Liver (tissue), 9 donors: ENCODE data around the gene CLIC1. TPM values are rescaled to one million over a fixed set of nuclear protein-coding genes. Genes with fewer than 3 reads are reported as not detected.

Experiments used
- DNase-seq: peaks from one replicate; pipeline ENCODE4 v3.0.0-alpha.2; 2017; ENCODE audit warnings: low spot score
- H3K27ac ChIP-seq, 2 donors: one replicate each; pipeline ENCODE4 v1.7.0; 2013; ENCODE audit warnings: inconsistent platforms in 2 of 2, low read length in 2 of 2, control low read depth in 1 of 2, low read depth in 1 of 2, mild to moderate bottlenecking in 1 of 2
- H3K27me3 ChIP-seq, 4 donors: one replicate each; pipeline versions ENCODE4 v1.6.1 to v1.7.0; 2013; ENCODE audit warnings: low read length in 3 of 4, inconsistent platforms in 1 of 4, mild to moderate bottlenecking in 1 of 4, moderate library complexity in 1 of 4; ENCODE audit not compliant: control insufficient read depth in 4 of 4, insufficient read depth in 4 of 4
- H3K36me3 ChIP-seq, 4 donors: one replicate each; pipeline versions ENCODE4 v1.6.1 to v1.7.0; 2013; ENCODE audit warnings: low read length in 3 of 4, mild to moderate bottlenecking in 3 of 4, low read depth in 1 of 4, moderate library complexity in 1 of 4; ENCODE audit not compliant: control insufficient read depth in 4 of 4, insufficient read depth in 3 of 4
- H3K4me1 ChIP-seq, 4 donors: one replicate each; pipeline versions ENCODE4 v1.6.1 to v1.7.0; 2013; ENCODE audit warnings: low read length in 3 of 4, mild to moderate bottlenecking in 3 of 4, moderate library complexity in 1 of 4; ENCODE audit not compliant: control insufficient read depth in 4 of 4, insufficient read depth in 4 of 4
- H3K4me3 ChIP-seq, 3 donors: one replicate each; pipeline versions ENCODE4 v1.6.1 to v1.7.0; 2013; ENCODE audit warnings: low read length in 3 of 3, control low read depth in 1 of 3, low read depth in 1 of 3, mild to moderate bottlenecking in 1 of 3
- H3K9ac ChIP-seq, 2 donors: one replicate each; pipeline ENCODE4 v1.7.0; 2013; ENCODE audit warnings: low read length in 2 of 2, mild to moderate bottlenecking in 2 of 2, moderate library complexity in 2 of 2, control low read depth in 1 of 2, low read depth in 1 of 2
- H3K9me3 ChIP-seq, 4 donors: one replicate each; pipeline versions ENCODE4 v1.6.1 to v1.7.0; 2013; ENCODE audit warnings: low read length in 3 of 4; ENCODE audit not compliant: control insufficient read depth in 4 of 4
- ATF3 ChIP-seq: IDR thresholded peaks from 2 replicates; pipeline ENCODE4 v1.6.1; 2016; ENCODE audit warnings: antibody characterized with exemption
- CTCF ChIP-seq: fragments of 150-350 bp; IDR thresholded peaks from 2 replicates; pipeline ENCODE4 v1.5.1; 2017; ENCODE audit warnings: improper control_type of control experiment, low read depth, low read length; ENCODE audit not compliant: missing input control
- EGR1 ChIP-seq, 2 donors: IDR thresholded peaks; 2 replicates each; pipeline ENCODE4 v1.6.1; 2016 to 2018; ENCODE audit warnings: antibody characterized with exemption in 2 of 2, low read depth in 2 of 2
- FOXA1 ChIP-seq: IDR thresholded peaks from 2 replicates; pipeline ENCODE4 v1.6.1; 2016; ENCODE audit warnings: antibody characterized with exemption
- FOXA2 ChIP-seq: IDR thresholded peaks from 2 replicates; pipeline ENCODE4 v1.6.1; 2016; ENCODE audit warnings: antibody characterized with exemption
- GABPA ChIP-seq, 2 donors: IDR thresholded peaks in 1 of 2; conservative IDR thresholded peaks in 1 of 2; 2 replicates each; pipeline ENCODE4 v1.6.1; 2016; ENCODE audit warnings: antibody characterized with exemption in 2 of 2, mild to moderate bottlenecking in 1 of 2, moderate library complexity in 1 of 2
- HNF4A ChIP-seq, 2 donors: conservative IDR thresholded peaks; 2 replicates each; pipeline ENCODE4 v1.6.1; 2016; ENCODE audit warnings: antibody characterized with exemption in 2 of 2, mild to moderate bottlenecking in 2 of 2
- HNF4G ChIP-seq: IDR thresholded peaks from 2 replicates; pipeline ENCODE4 v1.6.1; 2016; ENCODE audit warnings: antibody characterized with exemption
- JUND ChIP-seq, 2 donors: IDR thresholded peaks; 2 replicates each; pipeline ENCODE4 v1.6.1; 2016; ENCODE audit warnings: antibody characterized with exemption in 2 of 2
- MAX ChIP-seq: IDR thresholded peaks from 2 replicates; pipeline ENCODE4 v1.6.1; 2016; ENCODE audit warnings: antibody characterized with exemption
- NR2F2 ChIP-seq: IDR thresholded peaks from 2 replicates; pipeline ENCODE4 v1.6.1; 2016; ENCODE audit warnings: antibody characterized with exemption
- RAD21 ChIP-seq, 2 donors: IDR thresholded peaks; 2 replicates each; pipeline ENCODE4 v1.6.1; 2016; ENCODE audit warnings: antibody characterized with exemption in 2 of 2, mild to moderate bottlenecking in 2 of 2
- REST ChIP-seq: IDR thresholded peaks from 2 replicates; pipeline ENCODE4 v1.6.1; 2016; ENCODE audit warnings: antibody characterized with exemption, mild to moderate bottlenecking
- RXRA ChIP-seq, 2 donors: IDR thresholded peaks; 2 replicates each; pipeline ENCODE4 v1.6.1; 2017 to 2018; ENCODE audit warnings: antibody characterized with exemption in 2 of 2, mild to moderate bottlenecking in 1 of 2
- SP1 ChIP-seq: IDR thresholded peaks from 2 replicates; pipeline ENCODE4 v1.6.1; 2018; ENCODE audit warnings: antibody characterized with exemption, mild to moderate bottlenecking
- TAF1 ChIP-seq: conservative IDR thresholded peaks from 2 replicates; pipeline ENCODE4 v1.6.1; 2016; ENCODE audit warnings: antibody characterized with exemption, mild to moderate bottlenecking
- YY1 ChIP-seq: IDR thresholded peaks from 2 replicates; pipeline ENCODE4 v1.6.1; 2016; ENCODE audit warnings: antibody characterized with exemption, mild to moderate bottlenecking
- ZBTB33 ChIP-seq: IDR thresholded peaks from 2 replicates; pipeline ENCODE4 v1.6.1; 2016; ENCODE audit warnings: antibody characterized with exemption
- WGBS: extraction: QIAGEN DNeasy Blood & Tissue Kit; methylation state at CpG from one replicate; pipeline ENCODE4 v1.1.7; 2013; 5-methylcytosine and 5-hydroxymethylcytosine counted together
- polyA plus RNA-seq, 2 donors: library from polyadenylated mRNA; stranded (reverse) in 1 of 2; unstranded in 1 of 2; fragments of 200-250 nt in 1 of 2; fragments of >200 nt in 1 of 2; fragmentation: Nextera tagmentation in 1 of 2; extraction: Ambion mirVana in 1 of 2; gene quantifications; one replicate each; pipeline versions ENCODE4 v1.2.1 to v1.2.3, GENCODE V29; 2013 to 2015
- total RNA-seq, 2 donors: library from RNA; depleted of rRNA; stranded (reverse); fragments of >200 nt; gene quantifications; one replicate each; pipeline ENCODE4 v1.2.3, GENCODE V29; 2014
- donor health status: healthy.
- donor health status: healthy.
- donor health status: healthy.
- donor health status: healthy.
- donor health status: healthy.

The CLIC1 gene
- 100 to 1,000 TPM in 1 of 2 donors, 10 to 100 TPM in 1; 56.5 to 124 TPM for total RNA-seq
- polyA plus RNA-seq: 10 to 100 TPM; 63.7 to 65.2 TPM

DNA sequence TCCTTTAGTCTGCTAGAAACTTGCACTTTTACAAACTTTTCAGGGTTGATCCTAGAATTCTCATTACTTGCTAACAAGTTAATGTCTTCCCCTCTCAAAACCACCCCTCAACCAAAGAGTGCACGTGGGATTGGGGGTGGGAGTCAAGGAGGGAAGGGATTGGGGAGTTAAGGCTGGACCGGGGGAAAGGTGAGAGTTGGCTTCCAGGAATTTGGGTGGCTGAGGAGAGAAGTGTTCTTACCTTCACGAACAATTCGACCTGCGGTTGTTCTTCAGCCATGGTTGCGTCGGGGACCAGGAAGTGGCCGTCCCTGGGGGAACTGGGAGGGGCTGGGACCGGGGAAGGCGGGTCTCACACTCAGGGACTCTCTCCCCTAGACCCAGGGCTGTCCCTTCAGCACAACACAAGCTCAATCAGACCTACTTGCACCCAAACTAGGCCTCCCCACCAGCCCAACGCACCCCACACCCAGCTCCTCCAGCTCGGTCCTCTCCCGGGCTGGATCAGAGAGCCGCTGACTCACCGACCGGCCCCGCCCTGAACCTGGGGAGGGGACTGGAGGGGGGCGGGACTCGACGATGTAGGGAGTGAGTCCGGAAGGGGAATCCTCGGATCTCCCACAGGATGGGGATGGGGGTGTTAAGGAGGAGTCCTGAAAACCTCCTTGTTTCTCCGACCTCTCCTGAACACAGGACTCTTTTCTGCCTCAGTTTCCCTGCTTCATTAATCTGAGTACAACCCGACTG lies at the start of gene CLIC1:
Gene CLIC1 (minus strand): TSS at position 510 of the 747 bp plus-strand sequence. CDS start 230 bp downstream, at position 280.
- Histone ChIP-seq H3K27me3 (no peaks in the 10 kb centered on the region), H3K27ac (peak within 1 kb of the TSS; percentile 90 to 96), H3K9me3 (no peaks in the 10 kb centered on the region), H3K4me3 (peak within 1 kb of the TSS; percentile 53 to 84 (median 80)), H3K4me1 (peaks cover 22 to 64% (median 48%) of the 10 kb centered on the region in 4 donors), H3K36me3 (peaks cover 4 to 21% (median 19%) of the 10 kb centered on the region in 4 donors), H3K9ac (peak within 1 kb of the TSS; percentile 82 to 98)
- WGBS: under 1% methylated on average over 24 of the region's 24 CpGs
- no peak for TF ChIP-seq TAF1
- no peak for TF ChIP-seq NR2F2
- TF ChIP-seq GABPA (IDR thresholded peaks at IDR 0.05 in 1 of 2, conservative IDR thresholded peaks at IDR 0.05 in 1 of 2): no peak
- no peak for TF ChIP-seq CTCF
- TF ChIP-seq REST: peak; percentile 75
- TF ChIP-seq HNF4A (conservative IDR thresholded peaks at IDR 0.05): peak; percentile 6
- TF ChIP-seq FOXA1: no peak
- peak in 1 of 2 donors; percentile 21 for TF ChIP-seq RXRA (IDR thresholded peaks at IDR 0.05)
- no peak for TF ChIP-seq RAD21 (IDR thresholded peaks at IDR 0.05)
- peak; percentile 29 for TF ChIP-seq SP1
- no peak for TF ChIP-seq FOXA2
- no peak for TF ChIP-seq EGR1 (IDR thresholded peaks at IDR 0.05; ENCODE audit: low read depth in 2 of 2)
- peak; percentile 81 to 88 for TF ChIP-seq JUND (IDR thresholded peaks at IDR 0.05)
- peak; percentile 72 for TF ChIP-seq YY1
- peak; percentile 23 for TF ChIP-seq MAX
- TF ChIP-seq HNF4G: no peak
- TF ChIP-seq ZBTB33: no peak
- TF ChIP-seq ATF3: peak; percentile 70
- DNase-seq: peak; percentile 83
